Right lobe of liver (tissue), 4 donors: Measurements from ENCODE around the gene ANO6.

Source experiments
- POLR2A ChIP-seq: fragments of 450-650 bp; IDR thresholded peaks from one replicate; pipeline ENCODE4 v1.6.1; 2017; ENCODE audit warnings: antibody characterized with exemption, mild to moderate bottlenecking
- TF ChIP-seq, protein P1 (sequence below), 4 donors: fragments of 200-600 bp in 3 of 4; fragments of 450-650 bp in 1 of 4; IDR thresholded peaks; one replicate each; pipeline versions ENCODE4 v1.5.1 to v1.8.0; 2016 to 2022; ENCODE audit warnings: antibody characterized with exemption in 4 of 4, mild to moderate bottlenecking in 2 of 4
- donor health status: DM: no; HTN: no; CAD: no.
- donor health status: DM: no; HTN: no; CAD: no.
- donor health status: DM: no; HTN: yes; CAD: no.

DNA sequence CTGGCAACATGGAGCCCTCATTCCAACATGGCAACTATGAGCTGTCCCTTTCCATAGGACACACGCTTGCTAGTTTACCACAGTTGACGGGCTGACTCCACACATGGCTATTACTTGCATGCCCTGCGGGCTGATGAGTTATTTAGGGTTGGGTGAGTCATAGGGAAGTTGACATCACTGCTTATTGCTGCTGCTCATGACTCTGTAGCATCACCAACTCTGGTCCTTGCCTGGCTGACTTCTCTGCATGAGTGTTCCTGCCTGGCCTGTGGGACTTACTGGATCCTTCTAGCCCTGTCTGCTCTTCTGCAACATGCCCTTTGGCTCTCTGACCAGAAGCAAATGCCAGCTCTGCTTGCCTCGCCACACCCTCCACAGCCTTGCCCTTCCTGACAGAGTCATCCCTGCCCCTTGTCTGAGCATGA, 199.5 kb downstream of the ANO6 start:
- TF ChIP-seq, protein P1, sequence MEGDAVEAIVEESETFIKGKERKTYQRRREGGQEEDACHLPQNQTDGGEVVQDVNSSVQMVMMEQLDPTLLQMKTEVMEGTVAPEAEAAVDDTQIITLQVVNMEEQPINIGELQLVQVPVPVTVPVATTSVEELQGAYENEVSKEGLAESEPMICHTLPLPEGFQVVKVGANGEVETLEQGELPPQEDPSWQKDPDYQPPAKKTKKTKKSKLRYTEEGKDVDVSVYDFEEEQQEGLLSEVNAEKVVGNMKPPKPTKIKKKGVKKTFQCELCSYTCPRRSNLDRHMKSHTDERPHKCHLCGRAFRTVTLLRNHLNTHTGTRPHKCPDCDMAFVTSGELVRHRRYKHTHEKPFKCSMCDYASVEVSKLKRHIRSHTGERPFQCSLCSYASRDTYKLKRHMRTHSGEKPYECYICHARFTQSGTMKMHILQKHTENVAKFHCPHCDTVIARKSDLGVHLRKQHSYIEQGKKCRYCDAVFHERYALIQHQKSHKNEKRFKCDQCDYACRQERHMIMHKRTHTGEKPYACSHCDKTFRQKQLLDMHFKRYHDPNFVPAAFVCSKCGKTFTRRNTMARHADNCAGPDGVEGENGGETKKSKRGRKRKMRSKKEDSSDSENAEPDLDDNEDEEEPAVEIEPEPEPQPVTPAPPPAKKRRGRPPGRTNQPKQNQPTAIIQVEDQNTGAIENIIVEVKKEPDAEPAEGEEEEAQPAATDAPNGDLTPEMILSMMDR (IDR thresholded peaks at IDR 0.05): no peak
- TF ChIP-seq POLR2A: no peak
